MV-4-11 (cell line): ENCODE measurements around the gene MARCHF6.
"Not testable (repeated sequence)": the region's sequence is repeated elsewhere in the genome, so short reads cannot be mapped to it uniquely, and the experiment has no call there.

Source experiments
- DNase-seq: peaks from one replicate; lab custom pipeline; 2025; lab: John Stamatoyannopoulos, UW

Gene MARCHF6

GRCh38 chr5:10353241-10354047 is at the start of gene MARCHF6:
TSS of gene MARCHF6 (plus strand) at chr5:10353695. CDS start at chr5:10353899, 204 bp downstream.
- peak; percentile 79 for DNase-seq

DNA sequence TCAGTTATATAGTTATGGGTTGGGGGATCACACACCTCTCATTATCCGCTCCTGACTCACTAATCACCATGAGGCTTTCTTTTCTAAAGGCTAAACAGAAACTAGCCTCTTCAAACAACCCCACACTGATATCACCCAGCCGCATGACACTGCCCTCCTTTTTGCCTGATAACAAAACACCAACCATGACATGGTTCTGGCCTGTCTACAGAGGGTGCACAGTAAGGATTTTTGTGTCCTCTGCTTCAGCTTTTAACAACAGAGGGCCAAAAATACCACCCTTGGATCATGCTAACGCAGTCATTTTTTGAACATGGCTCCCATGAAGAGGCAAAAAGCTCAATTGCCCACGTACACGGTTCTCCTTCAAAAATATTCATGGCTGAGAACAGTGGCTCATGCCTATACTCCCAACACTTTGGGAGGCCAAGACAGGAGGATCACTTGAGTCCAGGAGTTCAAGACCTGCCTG is 49.8 kb upstream of the MARCHF6 start:
- DNase-seq = no peak

- no peak for DNase-seq
Measured at GRCh38 chr5:10304932-10305331, 48.6 kb upstream of the MARCHF6 start.

DNA sequence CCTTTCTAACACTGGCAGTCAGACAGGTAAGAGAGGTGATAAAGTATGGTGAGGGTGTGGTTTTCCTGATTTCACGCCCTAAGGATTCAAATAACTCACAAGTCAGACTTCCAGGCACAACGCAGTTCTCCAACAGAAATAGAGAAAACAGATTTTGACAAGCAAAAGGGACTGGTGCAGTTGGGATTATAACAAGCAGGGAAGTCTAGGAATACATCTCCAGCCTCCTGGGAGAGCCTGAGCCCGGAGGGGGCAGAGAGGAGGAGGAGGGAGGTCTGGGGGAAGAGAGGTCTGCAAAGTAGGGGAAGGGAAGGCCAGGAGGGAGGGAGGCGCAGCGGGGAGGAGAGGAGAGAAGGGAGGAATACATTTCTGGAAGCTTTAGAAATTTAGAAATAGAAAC is 47.4 kb upstream of the MARCHF6 start:
- DNase-seq = no peak

DNA sequence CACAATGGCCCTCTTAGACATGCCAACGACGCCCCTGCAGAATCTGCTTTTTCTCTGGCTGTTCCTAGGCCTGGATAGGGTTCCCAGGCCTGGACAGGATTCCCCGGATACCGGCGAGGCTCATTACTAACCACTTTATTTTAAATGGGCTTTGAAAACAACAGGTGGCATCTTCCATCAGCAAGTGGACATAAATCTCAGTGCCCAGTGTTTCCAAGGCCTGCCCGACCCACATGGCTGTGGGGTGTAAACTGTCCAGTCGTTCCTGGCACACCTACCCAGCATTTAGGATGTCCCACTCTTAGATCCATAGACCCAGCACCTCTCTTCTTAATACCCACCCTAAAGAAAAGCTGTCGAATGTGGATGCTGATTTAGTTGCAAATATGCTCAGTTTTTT is 46.7 kb upstream of the MARCHF6 start:
- DNase-seq = no peak

- peak; percentile 10 for DNase-seq
Measured at GRCh38 chr5:10307206-10308148, 46.0 kb upstream of the MARCHF6 start, which contains the start of gene CMBL. TSS of gene CMBL (minus strand) at chr5:10307902. CDS start at chr5:10290762, 17,140 bp downstream.

GRCh38 chr5:10308844-10309243 is 44.7 kb upstream of the MARCHF6 start:
- DNase-seq = no peak

DNA sequence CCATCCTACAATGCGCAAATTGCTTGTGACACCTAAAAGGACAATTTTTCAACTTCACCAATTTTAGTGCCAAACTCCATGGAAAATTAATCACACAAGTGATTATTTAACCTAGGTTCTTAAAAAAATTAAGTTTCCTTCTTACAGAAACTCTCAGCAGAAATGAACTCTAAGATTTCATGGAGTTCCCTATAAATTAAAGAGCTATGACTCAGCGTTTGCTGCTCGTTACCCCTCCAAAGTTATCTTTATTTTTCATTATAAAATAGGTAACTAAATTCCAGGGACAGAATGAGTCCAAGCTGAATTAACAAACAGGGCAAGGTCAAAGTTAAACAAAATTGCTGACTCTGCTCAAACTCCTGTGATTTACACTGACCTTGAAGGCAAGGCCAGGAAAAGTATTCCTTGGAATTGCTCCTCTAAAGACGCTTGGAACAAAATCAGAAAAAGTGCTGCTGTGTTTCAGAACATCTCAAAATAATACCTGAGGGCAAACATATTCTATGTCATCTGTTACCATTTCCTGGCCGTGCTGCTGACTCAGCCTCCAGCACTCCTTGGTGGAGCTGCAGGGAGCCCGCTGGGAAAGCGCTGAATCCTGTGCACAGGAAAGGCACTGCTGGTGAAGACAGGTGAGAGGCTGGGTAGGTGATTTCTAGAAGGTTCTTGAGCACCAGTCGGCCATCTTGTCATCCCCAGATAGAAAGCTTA is 43.3 kb upstream of the MARCHF6 start:
- DNase-seq = no peak

GRCh38 chr5:10310835-10311570 is 42.5 kb upstream of the MARCHF6 start:
- not testable (repeated sequence) for DNase-seq

DNA sequence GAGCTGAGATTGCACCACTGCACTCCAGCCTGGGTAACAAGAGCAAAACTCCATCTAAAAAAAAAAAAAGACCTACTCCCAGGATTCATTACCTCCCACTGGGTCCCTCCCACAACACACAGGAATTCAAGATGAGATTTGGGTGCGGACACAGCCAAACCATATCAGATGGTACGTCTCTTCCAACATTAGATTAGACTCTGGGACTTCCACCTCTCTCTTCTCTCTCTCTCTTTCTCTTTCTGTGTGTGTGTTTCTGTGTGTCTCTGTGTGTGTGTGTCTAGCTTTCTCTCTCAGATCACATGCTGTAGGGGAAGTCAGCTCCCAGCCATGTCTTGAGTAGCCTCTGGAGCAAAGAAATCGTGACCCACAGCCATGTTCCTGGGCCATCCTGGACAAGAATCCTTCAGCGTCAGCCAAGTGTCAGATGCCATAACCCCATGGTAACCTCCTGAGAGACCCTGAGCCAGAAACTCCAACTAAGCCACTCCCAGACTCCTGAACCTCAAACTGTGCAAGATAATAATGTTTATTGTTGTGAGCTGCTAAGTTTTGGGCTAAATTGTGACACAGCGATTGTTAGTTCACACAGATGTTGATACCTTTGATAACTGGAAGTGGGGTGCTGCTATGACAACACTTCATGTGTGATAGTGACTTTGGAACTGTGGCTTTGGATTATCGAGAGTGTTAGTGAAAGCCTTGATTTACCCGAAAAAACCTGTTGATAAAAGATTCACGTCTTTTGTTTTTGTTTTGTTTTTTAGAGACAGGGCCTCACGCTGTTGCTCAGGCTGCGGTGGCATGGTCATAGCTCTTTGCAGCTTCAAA is 41.7 kb upstream of the MARCHF6 start:
- no peak for DNase-seq

- no peak for DNase-seq
Measured at GRCh38 chr5:10315201-10315600, 38.3 kb upstream of the MARCHF6 start.

DNA sequence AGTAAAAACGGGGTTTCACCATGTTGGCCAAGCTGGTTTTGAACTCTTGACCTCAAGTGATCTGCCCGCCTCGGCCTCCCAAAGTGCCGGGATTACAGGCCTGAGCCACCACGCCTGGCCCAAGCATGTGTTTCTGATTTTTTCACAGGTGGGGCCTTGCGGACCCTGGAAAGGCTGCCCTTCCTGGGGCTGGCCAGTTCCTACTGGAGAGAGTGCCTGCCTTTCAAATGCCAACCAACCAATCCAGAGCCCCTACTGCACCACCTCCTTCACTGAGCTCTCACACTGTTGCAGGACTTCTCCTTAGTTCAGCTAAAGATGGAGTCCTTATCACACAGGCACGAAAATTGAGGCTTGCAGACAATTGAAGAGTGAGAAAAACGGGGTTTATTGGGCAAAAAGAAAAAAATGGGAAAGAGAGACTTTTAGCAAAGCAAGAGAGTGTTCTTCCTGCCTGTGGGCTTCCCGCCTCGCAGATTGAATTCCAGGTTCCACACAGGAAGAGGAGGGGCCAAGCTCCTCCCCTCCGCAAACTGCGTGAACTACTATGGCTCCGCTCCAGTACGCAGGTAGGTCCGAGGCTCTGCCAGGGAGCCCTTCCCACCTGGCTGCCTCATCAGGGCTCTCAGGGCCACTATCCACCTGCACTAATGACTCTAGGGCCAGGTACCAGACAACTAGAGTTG is 37.5 kb upstream of the MARCHF6 start:
- no peak for DNase-seq

DNA sequence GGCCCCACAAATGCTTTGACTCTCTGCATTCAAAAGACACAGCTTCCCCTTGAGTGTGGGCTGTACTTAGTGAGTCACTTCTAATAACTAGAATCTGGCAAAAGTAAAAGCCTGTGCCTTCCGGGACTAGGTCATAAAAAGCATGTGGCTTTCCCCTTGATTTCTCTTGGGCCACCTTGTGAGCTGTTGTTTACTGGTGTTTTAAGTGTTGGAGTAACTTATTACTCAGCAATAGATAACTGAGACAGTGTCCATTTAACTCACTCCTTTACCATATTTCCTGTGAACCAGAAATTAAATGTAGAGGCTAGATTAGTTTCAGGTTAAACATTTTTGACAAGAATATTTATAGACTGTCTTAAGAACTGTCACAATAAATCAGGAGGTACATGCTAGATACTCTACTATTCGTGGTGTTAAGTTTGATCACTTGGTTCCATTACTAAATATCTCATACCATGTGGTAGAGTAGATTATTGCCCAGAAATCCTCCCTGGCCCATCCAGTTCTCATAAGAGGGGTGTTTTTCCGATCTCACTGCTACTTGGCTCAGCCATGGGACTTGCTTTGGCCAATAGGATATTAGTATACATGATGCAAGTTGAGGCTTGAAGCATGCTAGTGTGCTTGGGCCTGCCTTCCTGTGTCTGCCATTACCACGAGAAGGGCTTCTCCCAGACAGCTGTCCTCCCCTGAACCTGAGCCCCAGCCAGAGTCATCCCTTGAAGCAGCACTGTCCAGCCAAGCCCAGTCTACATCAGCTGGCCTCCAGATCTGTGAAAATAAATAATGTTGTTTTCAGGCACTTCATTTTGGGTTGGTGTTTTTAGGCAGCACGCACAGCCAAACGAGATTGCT is 35.4 kb upstream of the MARCHF6 start:
- DNase-seq = no peak

GRCh38 chr5:10319202-10319851 is 34.2 kb upstream of the MARCHF6 start:
- DNase-seq = no peak

- no peak for DNase-seq
Measured at GRCh38 chr5:10320793-10321192, 32.7 kb upstream of the MARCHF6 start.

- no peak for DNase-seq
Measured at GRCh38 chr5:10321882-10322281, 31.6 kb upstream of the MARCHF6 start.

DNA sequence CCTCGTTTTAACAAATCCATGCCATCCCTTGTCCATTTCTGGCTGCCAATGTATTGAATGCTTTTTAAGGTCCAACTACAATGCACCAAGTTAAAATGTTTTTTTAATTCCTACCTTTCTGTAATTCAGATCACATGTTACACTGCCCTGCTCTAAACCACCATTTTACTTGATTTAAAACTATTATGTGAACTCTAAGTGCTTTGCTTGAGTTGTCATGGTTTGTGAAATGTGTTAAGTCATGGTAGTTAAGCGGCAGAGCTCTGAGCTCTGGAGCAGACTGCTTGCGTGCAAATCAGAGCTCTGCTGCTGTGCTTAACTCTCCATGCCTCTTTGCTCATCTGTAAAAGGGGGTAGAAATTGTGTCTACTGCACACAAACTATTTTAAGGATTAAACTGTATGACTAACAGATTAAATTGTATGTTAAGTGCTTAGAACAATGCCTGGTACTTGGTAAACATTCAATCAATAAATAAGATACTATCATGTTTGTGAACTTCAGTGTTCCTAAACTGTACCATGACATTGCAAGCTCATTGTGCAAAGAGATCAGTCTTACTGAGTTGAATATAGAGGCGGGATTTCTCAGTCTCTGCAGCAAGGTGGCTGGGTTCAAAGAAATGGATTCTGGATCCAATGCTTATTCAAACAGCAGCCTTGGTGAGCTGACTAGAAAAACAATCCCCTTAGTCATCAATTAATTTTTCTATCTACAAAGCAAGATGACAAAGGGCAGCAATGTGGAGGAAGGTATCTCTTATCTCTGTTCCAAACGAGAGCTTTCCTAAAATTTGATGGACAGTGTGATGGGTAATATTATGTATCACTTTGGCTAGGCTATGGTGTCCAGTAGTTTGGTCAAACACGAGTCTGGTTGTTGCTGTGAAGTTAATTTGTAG is 29.7 kb upstream of the MARCHF6 start:
- DNase-seq = no peak
